ENCODE measurements around the gene ELF2.
A peak's percentile ranks its signal among the peaks of the same experiment; 100 is the strongest.
"Not testable (repeated sequence)": the region's sequence is repeated elsewhere in the genome, so short reads cannot be mapped to it uniquely, and the experiment has no call there.

ELF2 gene

DNA sequence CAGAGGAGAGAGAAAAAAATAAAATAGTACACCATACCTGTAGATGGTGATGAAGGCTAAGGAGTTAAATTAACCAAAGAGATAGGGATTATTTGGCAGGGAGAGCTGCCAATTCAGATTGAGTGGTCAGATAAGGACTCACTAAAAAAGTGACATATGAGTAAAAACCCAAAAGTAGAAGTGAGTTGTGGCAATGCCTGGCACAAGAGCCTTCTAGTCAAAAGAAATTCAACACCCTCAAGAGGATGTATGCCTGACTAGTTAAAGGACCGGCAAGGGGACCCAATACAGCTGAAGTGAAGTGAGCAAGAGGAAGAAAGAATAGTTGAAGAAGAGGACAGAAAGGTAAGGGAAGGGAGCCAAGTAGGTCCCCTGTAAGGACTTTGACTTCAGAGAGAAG, 34.9 kb downstream of the ELF2 start:
- no peak for DNase-seq

DNA sequence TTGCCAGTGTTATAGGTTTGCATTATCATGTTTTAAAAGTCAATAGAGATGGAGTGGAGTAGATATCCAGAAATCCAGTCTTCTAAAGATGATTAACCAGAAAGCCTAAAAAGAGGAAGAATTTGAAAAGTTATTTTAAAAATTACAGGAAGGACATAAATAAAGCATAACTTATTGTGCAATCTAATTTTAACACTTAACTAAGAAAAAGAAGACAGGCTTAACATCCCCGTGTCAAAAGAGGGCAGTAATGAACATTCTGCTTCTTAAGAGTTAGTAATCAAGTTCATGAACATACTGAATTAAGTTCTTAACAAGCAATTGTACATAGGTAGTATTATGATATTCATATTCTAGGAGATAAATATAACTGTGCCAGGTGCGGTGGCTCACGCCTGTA, 39.3 kb downstream of the ELF2 start:
- DNase-seq, result no peak

DNA sequence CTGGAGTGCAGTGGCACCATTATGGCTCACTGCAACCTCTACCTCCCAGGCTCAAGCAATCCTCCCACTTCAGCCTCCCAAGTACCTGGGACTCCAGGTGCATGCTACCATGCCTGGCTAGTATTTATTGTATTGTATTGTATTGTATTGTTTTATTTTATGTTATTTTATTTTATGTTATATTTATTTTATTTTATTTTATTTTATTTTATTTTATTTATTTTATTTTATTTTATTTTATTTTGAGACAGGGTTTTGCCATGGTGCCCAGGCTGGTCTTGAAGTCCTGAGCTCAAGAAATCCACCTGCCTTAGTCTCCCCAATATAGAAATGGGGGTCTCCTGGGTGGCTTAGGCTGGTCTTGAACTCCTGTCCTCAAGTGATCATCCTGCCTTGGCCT, 42.6 kb downstream of the ELF2 start:
- no peak for DNase-seq

DNA sequence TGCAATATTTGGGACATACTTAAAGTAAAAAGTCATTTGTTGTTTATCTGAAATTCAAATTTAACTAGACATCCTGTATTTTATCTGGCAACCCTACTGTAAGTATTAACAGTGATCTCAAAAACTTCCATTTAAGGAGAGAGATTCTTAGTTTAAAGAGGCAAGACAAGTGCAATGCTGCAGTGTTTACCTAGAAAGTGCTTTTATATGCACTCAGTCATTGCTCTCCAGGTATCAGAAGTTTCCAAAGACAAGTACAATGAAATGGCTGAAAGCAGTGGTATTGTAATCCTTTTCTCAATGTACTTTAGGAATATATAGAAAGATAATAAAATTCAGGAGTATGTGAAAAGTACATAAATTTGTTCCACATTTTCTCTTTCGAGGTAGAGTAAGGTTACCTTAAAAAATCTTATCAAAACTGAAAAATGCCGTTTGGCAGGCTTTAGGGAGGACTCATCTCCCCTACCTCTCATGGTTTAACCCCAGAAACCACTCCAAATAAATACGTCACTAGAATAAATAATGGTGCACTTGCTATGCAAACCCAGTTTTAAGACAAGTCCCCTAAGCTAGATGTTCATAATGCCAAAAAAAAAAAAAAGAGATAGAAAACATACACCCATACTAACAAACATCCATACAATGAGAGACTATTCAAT, 45.7 kb downstream of the ELF2 start:
- DNase-seq, result no peak

DNA sequence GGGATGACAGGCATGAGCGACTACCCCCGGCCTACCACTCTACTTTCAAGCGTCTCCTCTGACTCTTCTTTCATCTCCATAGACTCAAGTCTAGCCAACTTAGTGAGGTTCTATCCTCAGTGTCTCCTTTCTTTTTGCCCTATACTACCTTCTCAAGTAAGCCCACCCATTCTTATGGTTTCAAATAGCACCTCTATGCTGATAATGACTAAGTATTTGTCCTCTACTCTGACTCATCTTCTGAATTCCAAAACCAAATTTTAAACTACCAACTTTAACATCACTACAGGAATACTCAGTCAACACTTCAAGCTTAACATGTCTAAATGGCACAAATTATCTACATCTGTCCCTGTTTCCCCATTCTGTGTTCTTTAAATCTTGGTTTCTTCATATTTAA, 47.8 kb downstream of the ELF2 start:
- no peak for DNase-seq

DNA sequence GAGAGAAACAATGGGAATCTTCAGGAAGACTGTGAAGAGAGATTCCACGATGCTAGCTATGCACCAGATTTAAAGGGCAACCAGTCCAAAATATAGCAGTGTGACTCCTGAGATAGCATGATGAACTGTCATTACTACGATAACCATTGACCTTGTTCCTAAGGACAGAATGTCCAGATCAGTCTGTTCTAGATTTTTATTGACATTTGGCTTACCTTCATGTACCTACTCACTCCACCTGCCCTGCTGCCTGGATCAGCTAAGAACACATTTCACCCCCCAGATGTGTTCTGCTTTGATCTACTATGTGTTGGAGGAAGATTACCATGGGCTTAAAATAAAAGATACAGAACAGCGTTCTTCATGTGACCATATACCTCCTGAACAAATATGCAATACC, 50.1 kb downstream of the ELF2 start:
- DNase-seq, result no peak

DNA sequence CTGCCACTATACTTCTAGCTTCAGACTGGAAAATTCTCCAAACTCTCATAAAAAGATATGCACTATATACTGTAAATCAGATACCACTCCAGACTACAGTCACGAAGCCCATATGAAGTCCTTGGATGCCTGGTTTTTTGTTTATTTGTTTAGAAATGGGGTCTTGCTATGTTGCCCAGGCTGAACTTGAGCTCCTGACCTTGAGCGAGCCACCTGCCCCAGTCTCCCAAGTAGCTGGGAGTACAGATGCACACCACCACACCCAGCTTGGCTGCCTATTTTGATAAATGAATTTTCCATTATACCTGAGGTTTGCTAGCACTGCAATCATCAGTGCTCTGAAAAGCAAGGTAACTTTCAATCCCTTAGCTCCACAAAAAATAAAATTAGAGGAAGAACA, 53.1 kb downstream of the ELF2 start:
- no peak for DNase-seq

DNA sequence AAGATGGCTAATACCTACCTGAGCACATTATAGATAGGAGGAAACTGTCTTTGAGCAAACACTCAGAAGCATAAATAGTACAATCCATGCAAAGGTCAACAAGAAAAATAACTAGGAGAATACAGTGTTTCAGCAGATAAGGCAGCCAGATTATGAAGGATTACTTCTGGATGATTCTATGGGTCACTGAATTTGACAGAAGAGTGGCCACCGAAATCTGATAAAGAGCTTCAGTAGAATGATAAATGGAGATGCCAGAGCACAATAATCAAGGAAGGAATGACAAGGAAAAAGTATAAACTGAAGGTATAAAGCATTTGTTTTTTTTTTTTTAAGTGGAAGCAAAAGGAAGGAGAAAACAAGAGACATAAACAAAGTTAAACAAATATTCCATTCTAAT, 58.7 kb downstream of the ELF2 start:
- no peak for DNase-seq

DNA sequence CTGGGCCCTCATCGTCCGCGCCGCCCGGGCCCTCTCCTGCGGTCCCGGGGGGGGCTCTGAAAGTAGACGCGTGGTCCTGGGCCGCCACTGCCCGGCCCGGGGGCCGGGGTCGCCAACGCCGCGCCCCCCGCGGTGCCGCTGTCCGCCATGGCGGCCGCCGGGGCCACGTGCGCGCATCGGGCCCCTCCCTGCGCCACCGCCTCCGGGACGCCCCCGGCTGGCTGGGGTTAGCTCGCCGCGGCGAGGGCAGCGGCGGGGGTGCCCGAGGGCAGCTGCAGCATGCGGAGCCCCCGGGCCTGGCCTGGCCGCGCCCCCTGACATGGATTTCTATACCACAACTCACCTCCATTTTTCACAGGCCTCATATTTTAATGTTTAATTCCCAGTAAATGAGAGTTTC, 61.8 kb downstream of the ELF2 start:
- DNase-seq, result no peak

DNA sequence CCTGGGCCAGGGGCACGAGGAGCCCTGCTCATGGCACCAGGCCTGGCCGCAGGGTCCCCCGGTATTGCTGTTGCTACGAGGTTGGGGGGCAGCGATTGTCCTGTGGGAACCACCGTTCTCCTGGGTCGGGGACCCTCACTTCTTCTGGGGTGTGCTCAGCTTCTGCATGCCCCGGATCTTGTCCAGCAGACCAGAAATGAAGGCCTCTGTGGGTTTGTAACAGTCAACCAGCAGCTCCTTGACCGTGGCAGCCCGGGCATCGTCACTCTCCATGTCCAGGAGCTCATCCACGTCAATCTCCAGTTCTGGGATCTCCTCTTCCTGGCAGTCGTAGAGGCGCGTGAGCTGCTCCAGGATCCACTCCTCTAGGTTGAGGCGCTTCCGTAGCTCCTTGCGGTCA, 62.2 kb downstream of the ELF2 start:
- not testable (repeated sequence) for DNase-seq

DNA sequence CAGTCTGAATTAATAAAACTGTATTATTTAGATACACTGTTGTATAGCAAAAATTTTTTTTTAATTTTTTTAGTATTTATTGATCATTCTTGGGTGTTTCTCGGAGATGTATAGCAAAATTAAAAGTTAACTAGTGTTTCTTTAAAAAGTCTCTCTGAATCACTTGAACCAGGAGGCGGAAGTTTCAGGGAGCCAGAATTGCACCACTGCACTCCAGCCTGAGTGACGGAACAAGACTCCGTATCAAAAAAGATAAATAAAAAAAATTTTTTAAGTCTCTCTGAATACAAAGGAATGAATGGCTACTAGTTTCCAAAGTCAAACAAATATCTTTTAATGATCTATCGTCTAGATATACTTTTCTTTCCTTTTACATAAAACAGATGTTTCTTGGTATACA, 64.4 kb downstream of the ELF2 start:
- no peak for DNase-seq

DNA sequence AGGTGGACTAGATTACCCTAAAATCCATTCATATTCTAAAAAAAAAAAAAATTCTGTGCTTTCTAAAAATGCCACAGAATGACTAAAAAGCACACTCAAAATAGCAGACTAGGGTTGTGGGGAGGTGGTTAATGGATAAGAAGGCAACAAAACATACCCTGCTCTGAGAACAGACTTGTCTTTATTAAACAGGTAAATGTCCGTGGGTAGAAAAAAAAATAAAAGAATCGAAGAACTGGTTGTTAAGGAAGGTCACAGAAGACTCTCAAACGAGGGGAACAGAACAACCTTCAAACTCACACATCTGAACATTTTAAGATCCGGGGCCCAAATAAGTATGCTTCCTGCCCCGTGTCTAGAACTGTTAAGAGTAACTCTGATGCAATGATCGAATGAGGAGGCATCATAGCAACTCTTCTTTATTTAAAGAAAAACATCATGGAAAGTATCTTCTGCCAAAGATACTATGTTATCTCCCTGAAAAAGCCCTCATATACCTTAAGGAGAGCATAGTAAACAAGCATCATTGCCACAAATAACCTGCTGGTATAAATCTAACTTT, 68.4 kb downstream of the ELF2 start:
- no peak for DNase-seq

DNA sequence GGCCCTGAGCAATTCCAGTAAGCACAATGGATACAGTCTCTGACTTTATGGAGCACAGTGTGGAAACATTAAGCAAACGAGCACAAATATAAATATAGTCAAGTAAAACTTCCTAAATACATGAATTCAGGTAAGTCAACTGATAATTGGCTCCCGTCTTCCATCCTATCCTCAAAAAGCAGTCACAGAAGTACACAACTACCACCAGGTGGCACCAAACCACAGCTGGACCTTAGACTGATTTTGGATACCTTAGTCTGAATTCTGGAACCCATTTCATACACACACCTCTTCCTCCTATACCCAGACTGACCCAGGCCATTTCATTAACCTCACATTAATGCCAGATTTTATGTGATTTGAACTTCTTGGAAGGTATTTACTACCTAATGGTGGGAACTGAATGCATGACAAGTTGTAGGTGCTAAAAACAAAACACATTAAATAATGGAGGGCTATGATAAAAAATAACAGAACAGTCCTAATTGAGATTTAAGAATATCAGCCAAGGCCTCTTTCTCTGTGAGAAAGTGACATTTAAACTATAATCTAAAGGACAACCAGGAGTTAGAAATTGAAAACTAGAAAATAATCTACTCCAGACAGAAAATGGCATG, 77.5 kb downstream of the ELF2 start:
- DNase-seq, result peak; percentile 66

DNA sequence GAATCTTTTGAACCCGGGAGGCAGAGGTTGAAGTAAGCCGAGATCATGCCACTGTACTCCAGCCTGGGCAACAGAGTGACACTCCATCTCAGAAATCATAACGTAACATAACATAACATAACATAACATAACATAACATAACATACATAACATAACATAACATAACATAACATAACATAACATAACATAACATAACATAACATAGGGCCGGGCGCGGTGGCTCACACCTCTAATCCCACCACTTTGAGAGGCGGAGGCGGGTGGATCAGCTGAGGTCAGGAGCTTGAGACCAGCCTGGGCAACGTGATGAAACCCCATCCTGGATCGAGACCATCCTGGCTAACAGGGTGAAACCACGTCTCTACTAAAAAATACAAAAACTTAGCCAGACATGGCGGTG, 84.7 kb downstream of the ELF2 start:
- no peak for DNase-seq

DNA sequence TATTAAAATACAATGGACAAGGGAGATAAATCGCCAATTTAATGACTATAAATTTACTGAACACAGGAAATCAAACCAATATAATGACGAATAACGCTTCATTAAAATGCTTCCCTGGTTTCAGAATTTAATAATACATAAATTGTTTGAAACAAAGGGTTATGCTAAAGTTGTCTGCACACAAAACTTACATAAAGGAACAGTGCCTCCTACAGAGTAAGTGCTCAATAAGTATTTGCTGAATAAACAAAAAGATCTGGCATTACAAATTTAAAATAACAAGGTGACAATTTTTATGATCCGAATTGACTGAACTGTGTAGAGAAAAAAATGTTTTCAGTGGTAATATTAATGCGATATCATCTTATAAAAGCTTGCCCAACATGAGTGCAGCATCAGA, 91.9 kb downstream of the ELF2 start:
- DNase-seq, result no peak

DNA sequence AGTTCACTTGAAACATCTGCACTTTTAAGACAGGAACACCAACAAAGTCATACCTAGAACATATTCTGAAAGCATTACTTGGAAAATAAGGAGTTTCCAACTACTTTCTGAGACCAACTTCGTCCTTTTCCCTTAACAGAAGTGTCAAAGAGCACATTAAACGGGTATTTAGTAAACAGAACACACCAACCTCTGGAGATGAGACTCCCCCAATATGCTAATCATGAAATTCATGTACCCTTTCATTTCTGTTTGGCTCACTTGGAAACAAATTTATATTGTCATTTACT, 92.3 kb downstream of the ELF2 start:
- no peak for DNase-seq

DNA sequence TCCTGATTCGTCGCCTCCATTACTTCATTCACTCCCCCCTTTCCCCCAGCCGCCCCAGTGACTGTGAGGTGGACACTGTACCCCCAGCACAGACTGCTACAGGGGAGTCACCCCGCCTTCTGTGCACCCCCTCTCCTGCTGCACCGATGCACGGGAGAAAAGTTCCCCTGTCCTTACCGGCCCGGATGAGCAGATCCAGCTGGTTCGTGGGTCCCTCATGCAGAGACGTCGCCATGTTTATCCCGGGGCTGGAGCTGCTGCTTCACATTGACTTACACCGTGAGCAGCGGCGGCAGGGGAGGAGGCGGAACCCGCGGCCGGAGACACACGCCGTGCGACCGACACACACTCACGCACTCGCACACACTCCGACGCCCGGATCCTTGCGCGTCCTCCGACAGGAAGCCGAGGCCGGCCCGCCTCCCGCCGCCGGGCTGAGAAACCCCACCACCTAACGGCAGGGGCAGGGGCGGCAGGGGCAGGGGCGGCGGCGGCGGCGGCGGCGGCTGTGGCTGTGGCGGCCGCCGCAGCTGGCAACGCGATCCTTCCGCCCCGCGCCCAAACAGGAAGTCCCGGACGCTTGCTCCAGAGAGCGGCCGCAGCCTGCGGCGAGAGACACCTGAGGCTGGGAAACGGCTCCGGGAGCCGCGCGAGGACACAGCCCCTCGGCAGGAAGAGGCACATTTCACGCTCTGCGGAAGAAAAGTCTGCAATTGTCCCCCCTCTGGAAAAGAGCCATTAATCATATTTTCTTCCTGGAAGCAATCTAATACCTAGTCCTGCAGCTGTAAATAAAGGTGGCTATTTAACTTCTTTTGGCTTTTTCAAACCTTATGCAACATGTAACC, 92.8 kb downstream of the ELF2 start:
- peak; percentile 91 for DNase-seq

DNA sequence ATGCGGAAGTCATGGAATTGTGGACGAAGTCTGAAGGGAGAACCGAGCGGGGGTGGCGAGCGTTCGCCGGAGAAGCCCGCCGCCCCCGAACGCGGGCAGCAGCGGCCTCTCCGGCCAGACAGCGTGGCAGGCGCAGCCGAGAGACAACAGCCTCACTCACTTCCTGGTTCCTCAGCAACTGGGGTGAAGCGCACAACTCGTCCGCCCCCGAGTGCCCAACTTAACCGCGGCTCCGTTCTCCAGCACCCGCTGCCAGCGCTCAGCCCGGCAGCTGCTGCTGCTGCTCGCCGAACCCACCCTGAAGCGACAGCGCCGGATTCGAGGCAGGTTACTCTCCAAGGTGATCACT, 93.4 kb downstream of the ELF2 start:
- DNase-seq, result peak; percentile 67

DNA sequence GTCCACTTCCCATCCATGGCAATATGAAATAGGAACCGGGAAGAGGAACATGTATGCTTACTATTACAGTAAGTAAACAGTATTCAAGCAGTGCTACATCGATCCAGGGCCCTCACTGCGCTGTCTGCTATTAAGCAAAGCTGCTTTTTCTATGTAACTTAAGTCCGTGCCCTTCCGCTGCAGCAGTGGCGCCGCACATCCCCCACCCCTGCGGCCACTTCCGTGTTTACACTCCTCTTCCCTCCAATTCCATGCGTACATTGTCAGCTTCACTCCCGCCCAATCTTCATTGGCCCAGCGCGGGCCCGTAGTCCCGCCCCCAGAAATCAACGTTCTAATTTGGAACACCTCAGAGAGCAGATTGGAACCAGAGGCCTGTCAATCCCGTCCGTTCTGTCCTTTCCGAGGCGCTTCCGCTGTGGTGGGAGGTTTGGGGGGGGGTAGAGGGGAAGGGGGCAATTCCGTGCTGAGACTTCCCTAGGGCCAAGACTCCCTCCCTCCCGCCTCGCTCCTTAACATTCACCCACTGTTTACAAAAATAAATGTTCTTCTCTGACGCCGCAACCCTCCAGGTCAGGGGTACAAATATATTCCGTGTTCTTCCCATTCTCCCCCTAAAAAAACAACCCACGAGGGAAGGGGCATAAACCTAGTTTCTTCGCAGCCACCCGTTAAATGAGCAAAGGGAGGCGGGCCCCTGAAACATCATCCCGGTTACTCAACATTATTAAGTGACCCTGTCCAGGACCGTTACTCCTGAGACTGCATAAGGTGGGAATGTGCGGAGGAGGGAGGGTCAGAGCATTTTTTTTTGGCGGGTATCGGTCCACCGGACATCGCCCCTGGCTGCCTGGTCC, 94.0 kb downstream of the ELF2 start:
- peak; percentile 94 for DNase-seq

DNA sequence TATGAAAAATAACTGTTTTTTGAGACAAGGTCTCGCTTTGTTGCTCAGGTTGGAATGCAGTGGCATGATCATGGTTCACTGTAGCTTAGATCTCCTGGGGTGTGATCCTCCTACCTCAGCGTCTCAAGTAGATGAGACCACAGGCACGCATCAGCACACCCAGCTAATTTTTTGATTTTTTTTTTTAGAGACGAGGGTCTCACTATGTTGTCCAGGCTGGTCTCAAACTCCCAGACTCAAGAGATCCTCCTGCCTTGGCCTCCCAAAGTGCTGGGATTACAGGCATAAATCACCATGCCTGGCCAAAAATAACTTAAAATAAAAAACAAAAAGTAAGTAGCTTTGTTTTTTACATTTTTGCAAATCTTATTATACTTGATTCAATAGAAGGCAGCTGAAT, 98.1 kb downstream of the ELF2 start:
- no peak for DNase-seq

DNA sequence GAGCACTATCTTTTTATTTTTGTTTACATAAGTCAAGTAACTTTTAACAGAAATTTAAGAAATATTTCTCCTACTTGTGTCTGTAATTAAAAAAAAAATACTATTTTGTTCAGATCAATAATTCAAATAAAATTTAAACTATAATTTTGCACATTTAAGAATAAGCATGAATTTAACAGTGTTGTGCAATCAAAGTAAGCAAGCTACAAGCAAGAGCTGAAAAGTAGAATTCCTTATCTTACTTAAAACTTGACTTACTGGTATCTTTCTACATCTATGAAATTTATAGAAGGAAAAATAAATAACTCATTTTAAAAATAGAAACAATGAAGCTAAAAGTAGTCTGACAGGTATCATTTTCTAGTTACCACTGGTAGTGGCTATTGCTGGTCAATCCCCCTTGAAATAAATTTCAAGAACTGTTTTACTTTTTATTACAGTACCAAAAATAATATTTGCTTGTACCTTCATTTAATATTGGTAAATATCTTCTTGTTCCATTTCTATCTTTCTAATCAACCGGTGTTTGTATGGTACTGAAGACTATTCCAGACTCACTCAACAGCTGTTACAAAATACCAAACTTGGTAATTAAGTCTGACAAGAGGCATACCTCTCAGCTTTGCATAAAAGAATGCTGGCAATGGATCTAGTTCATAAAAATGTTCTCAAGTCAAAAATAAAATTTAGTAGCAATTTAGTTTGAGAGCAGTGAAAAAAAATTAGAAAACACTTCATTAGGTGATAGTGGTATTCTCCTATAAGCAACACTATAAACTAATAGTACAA, 99.3 kb downstream of the ELF2 start:
- DNase-seq, result no peak

DNA sequence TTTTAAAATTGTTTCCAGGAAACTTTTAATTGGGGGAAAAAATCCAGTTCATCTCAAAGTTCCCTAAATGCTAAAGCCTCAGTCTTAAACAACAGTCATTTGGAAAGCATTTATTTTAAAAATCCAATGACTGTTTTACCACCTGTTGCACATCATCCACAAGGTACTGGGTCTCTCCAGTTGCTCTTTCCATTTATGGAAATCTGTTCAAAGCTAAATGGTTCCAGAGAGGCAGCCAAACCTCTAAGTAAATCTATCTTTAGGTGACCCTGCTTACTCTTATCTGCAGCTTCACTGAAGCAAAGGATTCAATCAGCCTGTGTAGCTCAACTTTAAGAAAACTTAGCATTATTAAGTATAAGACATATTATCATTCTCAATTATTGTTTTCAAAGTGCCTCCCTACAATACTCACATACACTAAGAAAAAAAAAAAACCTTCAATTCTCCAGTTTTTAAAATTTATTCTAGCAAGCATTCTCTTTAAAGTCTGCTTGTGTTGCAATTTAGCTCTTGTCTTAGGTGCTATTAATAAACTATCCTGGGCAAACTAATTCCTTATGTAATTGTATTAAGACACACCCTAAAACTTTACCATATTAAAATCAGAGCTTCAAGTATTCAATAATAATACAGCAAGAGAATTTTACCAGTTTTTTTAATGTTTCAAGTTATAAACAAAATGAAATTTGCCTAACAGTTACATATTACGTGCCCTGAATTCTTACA, 100.8 kb downstream of the ELF2 start:
- no peak for DNase-seq
